ENCODE measurements around the gene LLGL2. TPM values are rescaled to one million over a fixed set of nuclear protein-coding genes. Genes with fewer than 3 reads are reported as not detected.
"Not testable (repeated sequence)": the region's sequence is repeated elsewhere in the genome, so short reads cannot be mapped to it uniquely, and the experiment has no call there.

LLGL2 gene
- total RNA-seq, 1 donor from 2014 or later: 34.4 TPM

DNA sequence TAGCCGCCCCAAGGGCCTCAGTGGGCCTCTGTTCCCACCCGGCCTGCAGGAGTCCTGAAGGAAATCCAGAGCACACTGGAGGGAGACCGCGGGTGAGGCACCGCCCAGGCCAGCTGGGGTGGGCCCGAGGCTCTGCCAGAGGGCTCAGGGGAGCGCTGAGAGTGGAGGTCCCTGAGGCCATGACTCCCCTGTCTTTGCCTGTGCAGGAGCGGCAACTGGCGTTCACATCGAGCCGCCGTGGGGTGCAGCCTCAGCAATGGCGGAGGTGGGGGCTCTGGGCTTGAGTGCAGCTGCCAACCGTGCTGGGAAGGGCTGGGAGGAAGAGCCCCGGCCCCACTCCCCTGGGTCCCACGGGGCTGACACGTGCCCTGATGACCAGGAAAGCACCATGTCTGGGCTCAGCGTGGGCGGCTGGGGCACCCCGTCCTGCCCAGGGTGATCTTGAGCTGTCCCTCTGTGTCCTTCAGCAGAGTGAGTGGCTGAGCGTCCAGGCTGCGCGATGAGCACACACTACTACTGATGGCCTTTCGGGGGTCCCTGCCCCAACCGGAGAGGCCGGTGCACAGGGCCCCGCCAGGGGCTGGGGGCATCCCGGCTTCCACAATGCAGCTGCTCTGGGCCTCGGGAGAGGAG is 49.0 kb downstream of the LLGL2 start:
- peaks cover under 1% of the 10 kb centered on the region for H3K27me3 Mint-ChIP-seq (ENCODE audit: unreplicated experiment)
- H3K9me3 Mint-ChIP-seq (ENCODE audit: unreplicated experiment): no peaks in the 10 kb centered on the region
- no peaks in the 10 kb centered on the region for H3K4me1 Mint-ChIP-seq (ENCODE audit: unreplicated experiment)
- TF ChIP-seq, protein P1, sequence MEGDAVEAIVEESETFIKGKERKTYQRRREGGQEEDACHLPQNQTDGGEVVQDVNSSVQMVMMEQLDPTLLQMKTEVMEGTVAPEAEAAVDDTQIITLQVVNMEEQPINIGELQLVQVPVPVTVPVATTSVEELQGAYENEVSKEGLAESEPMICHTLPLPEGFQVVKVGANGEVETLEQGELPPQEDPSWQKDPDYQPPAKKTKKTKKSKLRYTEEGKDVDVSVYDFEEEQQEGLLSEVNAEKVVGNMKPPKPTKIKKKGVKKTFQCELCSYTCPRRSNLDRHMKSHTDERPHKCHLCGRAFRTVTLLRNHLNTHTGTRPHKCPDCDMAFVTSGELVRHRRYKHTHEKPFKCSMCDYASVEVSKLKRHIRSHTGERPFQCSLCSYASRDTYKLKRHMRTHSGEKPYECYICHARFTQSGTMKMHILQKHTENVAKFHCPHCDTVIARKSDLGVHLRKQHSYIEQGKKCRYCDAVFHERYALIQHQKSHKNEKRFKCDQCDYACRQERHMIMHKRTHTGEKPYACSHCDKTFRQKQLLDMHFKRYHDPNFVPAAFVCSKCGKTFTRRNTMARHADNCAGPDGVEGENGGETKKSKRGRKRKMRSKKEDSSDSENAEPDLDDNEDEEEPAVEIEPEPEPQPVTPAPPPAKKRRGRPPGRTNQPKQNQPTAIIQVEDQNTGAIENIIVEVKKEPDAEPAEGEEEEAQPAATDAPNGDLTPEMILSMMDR (IDR thresholded peaks at IDR 0.05; ENCODE audit: unreplicated experiment): no peak
- no peaks in the 10 kb centered on the region for H3K36me3 Mint-ChIP-seq (ENCODE audit: low read depth, unreplicated experiment)
- no peak overlapping the region for H3K27ac Mint-ChIP-seq (ENCODE audit: unreplicated experiment)
- no peak for DNase-seq (ENCODE audit: low spot score)
- no peak overlapping the region for H3K4me3 Mint-ChIP-seq (ENCODE audit: unreplicated experiment)

DNA sequence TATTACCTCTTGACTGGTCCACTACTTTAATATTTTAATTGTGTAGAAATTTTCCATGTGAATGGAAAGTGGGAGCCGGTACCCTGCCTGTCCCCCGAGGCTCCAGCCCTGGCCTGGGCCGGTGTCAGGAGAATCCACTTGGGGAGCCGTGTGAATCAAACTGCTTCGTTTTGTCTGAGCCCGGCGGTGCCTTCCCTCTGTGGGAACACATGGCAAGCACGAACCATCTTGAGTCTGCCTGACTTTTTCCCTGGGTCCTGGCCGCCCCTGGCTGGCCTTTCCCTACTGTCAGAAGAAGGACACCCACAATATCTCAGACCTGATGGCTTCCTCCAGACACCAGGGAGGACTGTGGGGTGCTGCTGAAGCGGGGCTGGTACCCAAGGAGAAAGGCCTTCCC is 49.7 kb downstream of the LLGL2 start:
- DNase-seq (ENCODE audit: low spot score): no peak
- Mint-ChIP-seq H3K4me1 (ENCODE audit: unreplicated experiment) (no peaks in the 10 kb centered on the region), H3K27ac (ENCODE audit: unreplicated experiment) (no peak overlapping the region), H3K9me3 (ENCODE audit: unreplicated experiment) (no peaks in the 10 kb centered on the region), H3K4me3 (ENCODE audit: unreplicated experiment) (no peak overlapping the region), H3K27me3 (ENCODE audit: unreplicated experiment) (no peaks in the 10 kb centered on the region), H3K36me3 (ENCODE audit: low read depth, unreplicated experiment) (no peaks in the 10 kb centered on the region)
- TF ChIP-seq, protein P1 (IDR thresholded peaks at IDR 0.05; ENCODE audit: unreplicated experiment): no peak

DNA sequence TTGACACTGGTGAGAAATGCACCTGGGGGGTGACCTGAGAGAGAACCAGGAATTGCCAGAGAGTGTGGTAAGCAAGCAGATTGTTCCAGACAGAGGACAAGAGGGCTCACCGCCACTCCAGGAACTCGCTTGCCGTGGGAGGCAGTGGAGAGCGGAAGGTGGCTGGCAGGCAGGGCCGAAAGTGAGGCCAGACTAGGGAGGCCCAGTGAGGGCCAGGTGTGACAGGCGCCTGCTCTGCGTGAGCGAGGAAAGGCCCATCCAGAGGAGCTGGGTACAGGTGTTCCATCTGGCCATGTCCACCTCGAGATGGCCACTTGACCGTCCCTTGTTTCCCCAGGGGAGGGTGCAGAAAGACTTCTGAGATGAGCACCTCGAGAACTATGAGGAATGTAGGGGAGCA is 50.2 kb downstream of the LLGL2 start:
- Mint-ChIP-seq H3K4me3 (ENCODE audit: unreplicated experiment) (peak overlapping the region; percentile 31), H3K27ac (ENCODE audit: unreplicated experiment) (no peak overlapping the region), H3K9me3 (ENCODE audit: unreplicated experiment) (no peaks in the 10 kb centered on the region), H3K36me3 (ENCODE audit: low read depth, unreplicated experiment) (no peaks in the 10 kb centered on the region), H3K4me1 (ENCODE audit: unreplicated experiment) (no peaks in the 10 kb centered on the region), H3K27me3 (ENCODE audit: unreplicated experiment) (no peaks in the 10 kb centered on the region)
- DNase-seq (ENCODE audit: low spot score): no peak
- TF ChIP-seq, protein P1 (IDR thresholded peaks at IDR 0.05; ENCODE audit: unreplicated experiment): no peak

DNA sequence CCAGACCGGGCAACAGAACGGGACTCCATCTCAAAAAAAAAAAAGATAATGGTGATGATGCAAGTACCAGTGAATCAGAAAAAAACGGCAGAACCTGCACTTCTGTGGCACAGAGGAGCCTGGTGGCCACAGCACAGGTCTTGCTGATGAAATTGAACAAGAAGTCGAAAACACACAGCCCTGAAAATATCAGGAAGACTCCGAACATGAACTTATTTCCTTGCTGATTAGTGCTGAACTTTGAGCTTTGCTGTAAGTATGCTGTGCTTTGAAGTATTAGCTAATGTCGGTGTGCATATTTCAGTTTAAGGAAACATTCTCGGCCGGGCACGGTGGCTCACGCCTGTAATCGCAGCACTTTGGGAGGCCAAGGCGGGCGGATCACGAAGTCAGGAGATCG is 51.2 kb downstream of the LLGL2 start:
- H3K9me3 Mint-ChIP-seq (ENCODE audit: unreplicated experiment): no peaks in the 10 kb centered on the region
- no peaks in the 10 kb centered on the region for H3K4me1 Mint-ChIP-seq (ENCODE audit: unreplicated experiment)
- H3K36me3 Mint-ChIP-seq (ENCODE audit: low read depth, unreplicated experiment): no peaks in the 10 kb centered on the region
- TF ChIP-seq, protein P1 (IDR thresholded peaks at IDR 0.05; ENCODE audit: unreplicated experiment): no peak
- no peak for DNase-seq (ENCODE audit: low spot score)
- no peak overlapping the region for H3K4me3 Mint-ChIP-seq (ENCODE audit: unreplicated experiment)
- no peaks in the 10 kb centered on the region for H3K27me3 Mint-ChIP-seq (ENCODE audit: unreplicated experiment)
- no peak overlapping the region for H3K27ac Mint-ChIP-seq (ENCODE audit: unreplicated experiment)

DNA sequence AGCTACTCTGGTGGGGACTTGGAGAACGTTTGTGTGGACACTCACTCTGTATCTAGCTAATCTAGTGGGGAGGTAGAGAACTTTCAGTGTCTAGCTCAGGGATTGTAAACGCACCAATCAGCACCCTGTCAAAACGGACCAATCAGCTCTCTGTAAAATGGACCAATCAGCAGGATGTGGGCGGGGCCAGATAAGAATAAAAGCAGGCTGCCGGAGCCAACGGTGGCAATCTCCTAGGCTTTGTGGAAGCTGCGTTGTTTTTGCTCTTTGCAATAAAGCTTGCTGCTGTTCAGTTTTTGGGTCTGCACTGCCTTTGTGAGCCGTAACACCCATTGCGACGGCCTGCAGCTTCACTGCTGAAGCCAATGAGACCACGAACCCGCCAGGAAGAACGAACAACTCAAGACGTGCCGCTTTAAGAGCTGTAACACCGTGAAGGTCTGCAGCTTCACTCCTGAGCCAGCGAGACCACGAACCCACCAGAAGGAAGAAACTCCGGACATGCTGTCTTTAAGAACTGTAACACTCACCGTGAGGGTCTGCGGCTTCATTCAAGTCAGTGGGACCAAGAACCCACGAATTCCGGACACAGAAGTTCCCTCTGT is 55.7 kb downstream of the LLGL2 start:
- H3K27ac Mint-ChIP-seq (ENCODE audit: unreplicated experiment); H3K9me3 Mint-ChIP-seq (ENCODE audit: unreplicated experiment); DNase-seq (ENCODE audit: low spot score); H3K4me1 Mint-ChIP-seq (ENCODE audit: unreplicated experiment); H3K4me3 Mint-ChIP-seq (ENCODE audit: unreplicated experiment); H3K36me3 Mint-ChIP-seq (ENCODE audit: low read depth, unreplicated experiment); H3K27me3 Mint-ChIP-seq (ENCODE audit: unreplicated experiment): not testable (repeated sequence)

DNA sequence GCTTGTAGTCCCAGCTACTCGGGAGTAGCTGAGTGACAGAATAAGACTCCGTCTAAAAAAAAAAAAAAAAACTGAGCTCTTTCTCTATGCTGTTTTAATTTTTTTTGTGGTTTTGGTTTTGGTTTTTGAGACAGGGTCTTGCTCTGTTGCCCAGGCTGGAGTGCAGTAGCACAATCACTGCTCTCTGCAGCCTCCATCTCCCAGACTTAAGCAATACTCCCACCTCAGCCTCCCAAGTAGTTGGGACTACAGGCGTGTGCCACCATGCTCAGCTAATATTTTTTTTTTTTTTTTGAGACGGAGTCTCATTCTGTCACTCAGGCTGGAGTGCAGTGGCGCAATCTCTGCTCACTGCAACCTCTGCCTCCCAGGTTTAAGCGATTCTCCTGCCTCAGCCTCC is 57.7 kb downstream of the LLGL2 start:
- not testable (repeated sequence) for H3K4me1 Mint-ChIP-seq (ENCODE audit: unreplicated experiment); H3K27me3 Mint-ChIP-seq (ENCODE audit: unreplicated experiment); H3K27ac Mint-ChIP-seq (ENCODE audit: unreplicated experiment); DNase-seq (ENCODE audit: low spot score); H3K4me3 Mint-ChIP-seq (ENCODE audit: unreplicated experiment); H3K36me3 Mint-ChIP-seq (ENCODE audit: low read depth, unreplicated experiment); H3K9me3 Mint-ChIP-seq (ENCODE audit: unreplicated experiment)

All from endothelial cell (in vitro differentiated cells).